GM19324 (cell line): Measurements from ENCODE around the gene CCDC160.
"Not testable (repeated sequence)": the region's sequence is repeated elsewhere in the genome, so short reads cannot be mapped to it uniquely, and the experiment has no call there.

Experiments
- ATAC-seq: cut with Tn5 transposase; IDR thresholded peaks from one replicate; pipeline ENCODE4 v1.9.1; 2021; ENCODE audit warnings: mild to moderate bottlenecking, moderate library complexity; ENCODE audit not compliant: unreplicated experiment, low FRiP score

Gene CCDC160

GRCh38 chrX:134236626-134237614 is at the start of gene CCDC160:
TSS of gene CCDC160 (plus strand) at chrX:134237182. CDS start at chrX:134244801, 7,619 bp downstream.
- peak; percentile 49 for ATAC-seq

GRCh38 chrX:134191281-134191680 is 45.7 kb upstream of the CCDC160 start:
- no peak for ATAC-seq

- no peak for ATAC-seq
Measured at GRCh38 chrX:134194915-134195314, 42.1 kb upstream of the CCDC160 start.

- ATAC-seq: no peak
Measured at GRCh38 chrX:134202561-134202960, 34.4 kb upstream of the CCDC160 start.

GRCh38 chrX:134206221-134206620 is 30.8 kb upstream of the CCDC160 start:
- ATAC-seq: no peak

GRCh38 chrX:134210465-134210864 is 26.5 kb upstream of the CCDC160 start:
- ATAC-seq: no peak

GRCh38 chrX:134235236-134235635 is 1.7 kb upstream of the CCDC160 start:
- ATAC-seq: no peak

- ATAC-seq: not testable (repeated sequence)
Measured at GRCh38 chrX:134238144-134238543, 1.2 kb downstream of the CCDC160 start.

GRCh38 chrX:134239016-134239415 is 2.0 kb downstream of the CCDC160 start:
- no peak for ATAC-seq

- no peak for ATAC-seq
Measured at GRCh38 chrX:134240209-134240608, 3.2 kb downstream of the CCDC160 start.

- ATAC-seq: no peak
Measured at GRCh38 chrX:134241960-134242619, 5.1 kb downstream of the CCDC160 start.

GRCh38 chrX:134244043-134244442 is 7.1 kb downstream of the CCDC160 start:
- ATAC-seq: no peak

- ATAC-seq: no peak
Measured at GRCh38 chrX:134246282-134246681, 9.3 kb downstream of the CCDC160 start.

- ATAC-seq: no peak
Measured at GRCh38 chrX:134247492-134247891, 10.5 kb downstream of the CCDC160 start.

GRCh38 chrX:134249241-134249640 is 12.3 kb downstream of the CCDC160 start:
- ATAC-seq: no peak

GRCh38 chrX:134251241-134251640 is 14.3 kb downstream of the CCDC160 start:
- ATAC-seq: no peak

GRCh38 chrX:134254511-134254910 is 17.5 kb downstream of the CCDC160 start:
- no peak for ATAC-seq

- ATAC-seq: no peak
Measured at GRCh38 chrX:134255555-134255954, 18.6 kb downstream of the CCDC160 start.

GRCh38 chrX:134256684-134257083 is 19.7 kb downstream of the CCDC160 start:
- no peak for ATAC-seq

- ATAC-seq: no peak
Measured at GRCh38 chrX:134258202-134258601, 21.2 kb downstream of the CCDC160 start.

GRCh38 chrX:134285934-134286333 is 49.0 kb downstream of the CCDC160 start:
- ATAC-seq: not testable (repeated sequence)
